Left lobe of liver (tissue), 2 donors: ENCODE results near the gene CTTNBP2NL. TPM values are rescaled to one million over a fixed set of nuclear protein-coding genes. Genes with fewer than 3 reads are reported as not detected.
A peak's percentile ranks its signal among the peaks of the same experiment; 100 is the strongest.
"Not testable (repeated sequence)": the region's sequence is repeated elsewhere in the genome, so short reads cannot be mapped to it uniquely, and the experiment has no call there.

Experiments used
- ATAC-seq: fragments of 200-7000 bp; cut with Tn5 transposase; one replicate; pipeline ENCODE4 v1.9.1; 2020; ENCODE audit warnings: mild to moderate bottlenecking, moderate library complexity
- DNase-seq: peaks from one replicate; pipeline ENCODE4 v3.0.0-alpha.2; 2020; ENCODE audit warnings: low spot score
- total RNA-seq: library from RNA; stranded (reverse); gene quantifications from one replicate; pipeline ENCODE4 v1.2.1, GENCODE V29; 2021
- donor health status: DM: no; HTN: no; CAD: no; lungs with moderate emphysema.
- donor health status: DM: no; HTN: yes; CAD: no.

Gene CTTNBP2NL
- total RNA-seq, 1 donor from 2014 or later: 4.5 TPM

GRCh38 chr1:112418099-112418892 lies 22.3 kb downstream of the CTTNBP2NL start:
- ATAC-seq (no peak), DNase-seq (no peak)

- ATAC-seq: no peak
- DNase-seq: no peak
Observed at GRCh38 chr1:112423207-112423606, 27.2 kb downstream of the CTTNBP2NL start.

DNA sequence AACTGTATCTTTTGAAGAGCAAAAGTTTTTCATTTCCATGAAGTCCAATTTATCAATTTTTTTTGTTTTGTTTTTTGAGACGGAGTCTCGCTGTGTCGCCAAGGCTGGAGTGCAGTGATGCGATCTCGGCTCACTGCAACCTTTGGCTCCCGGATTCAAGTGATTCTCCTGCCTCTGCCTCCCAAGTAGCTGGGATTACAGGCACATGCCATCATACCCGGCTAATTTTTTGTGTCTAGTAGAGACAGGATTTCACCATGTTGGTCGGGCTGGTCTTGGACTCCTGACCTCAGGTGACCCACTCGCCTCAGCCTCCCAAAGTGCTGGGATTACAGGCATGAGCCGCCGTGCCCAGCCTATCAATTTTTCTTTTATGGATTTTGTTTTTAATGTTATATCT lies 27.7 kb downstream of the CTTNBP2NL start:
- ATAC-seq, DNase-seq: not testable (repeated sequence)

GRCh38 chr1:112429749-112430148 lies 33.7 kb downstream of the CTTNBP2NL start:
- ATAC-seq (no peak), DNase-seq (no peak)

DNA sequence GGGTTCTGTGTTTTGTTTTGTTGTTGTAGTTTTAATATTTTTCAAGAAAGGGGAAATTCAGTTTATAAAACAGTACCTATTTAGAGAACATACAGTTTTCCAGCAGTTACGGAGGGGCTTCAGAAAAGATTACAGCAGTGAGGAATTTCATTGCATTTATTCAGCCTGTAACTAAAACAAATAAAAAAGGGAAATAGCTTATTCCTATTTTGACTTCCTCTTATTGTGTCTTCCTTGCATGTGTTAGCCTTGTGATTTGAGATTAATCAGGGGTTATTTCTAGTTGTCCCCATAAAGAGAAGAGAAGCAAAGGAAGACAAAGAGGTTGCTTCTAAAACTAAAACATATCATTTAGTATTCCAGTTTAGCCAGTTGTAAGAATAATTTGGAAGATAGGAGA lies 35.0 kb downstream of the CTTNBP2NL start:
- DNase-seq (no peak), ATAC-seq (peak; percentile 26)

DNA sequence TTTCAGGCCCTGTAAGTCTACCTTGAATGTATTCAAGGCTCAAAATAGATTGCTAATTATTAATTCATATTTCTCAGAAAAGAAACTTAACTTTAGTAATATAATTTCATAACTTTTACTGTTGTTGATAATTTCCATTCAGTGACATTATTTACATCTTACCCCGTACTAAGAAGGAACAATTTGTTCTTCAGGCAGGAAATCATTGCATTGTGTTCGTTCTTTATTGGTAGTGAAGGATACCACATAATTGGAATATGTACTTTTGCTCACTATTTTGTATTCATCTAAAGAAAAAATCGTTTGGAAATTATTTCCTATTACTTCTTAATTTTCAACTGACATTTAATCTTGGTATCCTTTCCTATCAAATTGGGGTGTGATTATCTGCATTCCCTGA lies 39.4 kb downstream of the CTTNBP2NL start:
- ATAC-seq (no peak), DNase-seq (no peak)

GRCh38 chr1:112436384-112437156 lies 40.6 kb downstream of the CTTNBP2NL start:
- ATAC-seq (no peak), DNase-seq (no peak)

- not testable (repeated sequence) for ATAC-seq, DNase-seq
Observed at GRCh38 chr1:112438156-112438555, 42.1 kb downstream of the CTTNBP2NL start.

DNA sequence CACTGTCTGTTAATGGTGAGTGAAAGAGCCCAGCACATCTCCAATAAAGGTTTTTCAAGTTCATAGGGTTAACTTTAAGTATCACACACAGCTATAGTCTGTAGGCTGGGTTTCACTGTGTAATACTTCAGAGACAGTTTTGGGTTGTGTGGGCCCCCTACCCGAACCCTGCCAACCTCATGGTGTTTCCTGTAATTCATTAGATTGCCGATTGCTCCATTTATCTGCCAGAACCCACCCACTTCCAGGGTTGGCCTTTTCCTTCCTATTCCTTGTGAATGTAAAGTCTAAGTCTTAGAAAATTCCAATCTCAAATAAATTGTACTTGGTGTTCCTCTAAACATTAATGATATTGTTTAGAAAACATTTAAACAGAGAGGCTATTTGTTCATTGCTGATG lies 43.6 kb downstream of the CTTNBP2NL start:
- peak; percentile 13 for ATAC-seq
- DNase-seq: no peak

- DNase-seq: no peak
- no peak for ATAC-seq
Observed at GRCh38 chr1:112440574-112440973, 44.6 kb downstream of the CTTNBP2NL start.

DNA sequence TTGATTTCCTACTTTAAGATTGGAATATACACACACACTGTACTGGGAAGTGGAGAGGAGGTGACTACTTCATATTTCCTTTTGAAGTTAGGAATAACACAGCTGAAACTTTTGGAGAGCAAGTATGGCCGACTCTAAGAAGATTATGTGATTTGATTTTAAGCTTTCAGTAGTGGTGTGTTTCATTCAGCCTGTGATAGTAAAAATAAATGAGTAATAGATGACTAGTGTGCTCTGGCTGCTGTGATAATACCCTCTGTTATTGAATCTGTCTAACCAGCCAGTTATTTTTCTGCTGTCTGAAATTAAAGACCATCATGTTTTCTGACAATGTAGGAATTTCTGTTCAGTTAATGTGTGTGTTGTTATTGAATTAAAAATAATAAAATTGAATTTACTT lies 48.3 kb downstream of the CTTNBP2NL start:
- ATAC-seq (no peak), DNase-seq (no peak)

DNA sequence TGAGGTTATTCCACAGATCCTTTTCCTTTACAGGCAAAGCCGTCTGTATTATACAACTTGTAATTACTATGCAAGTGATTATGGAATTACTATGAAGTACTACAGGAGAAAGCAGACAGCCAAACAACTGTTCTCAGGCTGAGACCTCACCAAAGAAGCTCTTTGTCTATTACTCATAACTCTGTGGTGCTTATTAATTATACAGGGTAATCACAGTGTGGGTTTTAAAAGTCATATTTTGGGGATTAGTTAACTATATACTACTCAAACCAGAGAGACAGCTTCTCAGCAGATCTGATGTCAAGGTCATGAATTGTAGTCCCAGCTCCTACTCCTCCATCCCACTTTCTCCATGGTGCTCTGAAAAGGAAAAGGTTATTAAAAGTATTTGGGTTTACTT lies 49.6 kb downstream of the CTTNBP2NL start:
- DNase-seq (no peak), ATAC-seq (no peak)

GRCh38 chr1:112446411-112446810 lies 50.4 kb downstream of the CTTNBP2NL start:
- DNase-seq: no peak

DNA sequence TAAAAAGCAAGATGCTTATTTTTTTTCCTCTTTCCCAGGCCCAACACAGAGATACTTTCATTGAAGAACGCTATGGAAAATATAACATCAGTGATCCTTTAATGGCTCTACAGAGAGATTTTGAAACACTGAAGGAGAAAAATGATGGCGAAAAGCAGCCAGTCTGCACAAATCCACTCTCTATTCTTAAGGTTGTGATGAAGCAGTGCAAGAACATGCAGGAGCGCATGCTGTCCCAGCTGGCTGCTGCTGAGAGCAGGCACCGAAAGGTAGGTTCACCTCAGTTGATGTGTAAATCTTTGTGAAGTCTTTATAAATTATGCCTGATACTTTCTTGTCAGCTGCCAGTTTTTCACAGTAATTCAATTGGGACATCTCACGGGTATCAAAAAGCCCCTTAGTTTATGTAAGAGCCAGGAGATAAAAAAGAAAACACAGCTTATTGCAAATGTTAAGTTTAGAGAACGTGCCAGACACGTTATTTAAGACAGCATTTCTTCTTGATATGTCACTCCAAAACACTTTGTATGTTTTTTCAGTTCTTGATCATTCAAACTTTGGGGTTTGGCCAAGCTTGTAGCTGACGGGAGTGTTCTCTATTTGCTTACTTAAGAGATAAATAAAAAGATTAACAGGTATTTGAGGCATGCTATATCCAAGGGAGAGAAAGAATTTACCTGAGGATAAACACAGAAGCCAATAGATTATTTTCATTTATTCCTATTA lies 53.1 kb downstream of the CTTNBP2NL start:
- DNase-seq (no peak), ATAC-seq (no peak)

More at GRCh38 chr1:112446411-112446810, 50.4 kb downstream of the CTTNBP2NL start:
- ATAC-seq: no peak

DNA sequence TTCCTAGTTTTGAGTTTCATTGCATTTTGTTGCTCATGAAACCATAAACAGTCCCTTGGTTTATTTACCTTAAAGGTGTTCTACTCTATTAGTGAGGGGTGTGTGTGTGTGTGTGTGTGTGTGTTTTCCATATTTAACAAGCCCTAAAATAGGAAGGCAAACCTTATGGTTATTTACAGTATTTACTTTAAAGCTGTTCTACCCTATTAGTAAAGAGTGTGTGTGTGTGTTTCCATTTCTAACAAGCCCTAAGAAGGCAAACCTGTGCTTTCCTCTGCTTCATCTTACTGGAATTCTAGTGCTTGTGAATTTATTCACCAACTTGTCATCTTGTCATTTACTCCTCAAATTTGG lies 53.6 kb downstream of the CTTNBP2NL start:
- ATAC-seq (no peak), DNase-seq (no peak)

DNA sequence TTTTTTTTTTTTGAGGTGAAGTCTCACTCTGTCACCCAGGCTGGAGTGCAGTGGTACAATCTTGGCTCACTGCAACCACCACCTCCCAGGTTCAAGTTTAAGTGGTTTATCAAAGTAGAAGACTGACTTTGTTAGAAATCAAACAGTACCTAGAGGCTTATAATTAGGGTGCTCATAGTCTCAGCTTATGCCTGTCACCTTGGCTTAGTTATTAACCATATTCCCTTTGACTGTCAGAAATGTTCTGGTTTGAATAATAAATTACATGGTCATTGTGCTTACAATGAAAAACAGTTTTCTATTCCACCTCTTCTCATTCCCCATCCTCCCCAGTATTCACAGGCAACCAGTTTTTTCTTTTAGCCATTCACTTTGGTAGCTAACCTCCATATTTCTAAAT lies 54.8 kb downstream of the CTTNBP2NL start:
- ATAC-seq (no peak), DNase-seq (no peak)

DNA sequence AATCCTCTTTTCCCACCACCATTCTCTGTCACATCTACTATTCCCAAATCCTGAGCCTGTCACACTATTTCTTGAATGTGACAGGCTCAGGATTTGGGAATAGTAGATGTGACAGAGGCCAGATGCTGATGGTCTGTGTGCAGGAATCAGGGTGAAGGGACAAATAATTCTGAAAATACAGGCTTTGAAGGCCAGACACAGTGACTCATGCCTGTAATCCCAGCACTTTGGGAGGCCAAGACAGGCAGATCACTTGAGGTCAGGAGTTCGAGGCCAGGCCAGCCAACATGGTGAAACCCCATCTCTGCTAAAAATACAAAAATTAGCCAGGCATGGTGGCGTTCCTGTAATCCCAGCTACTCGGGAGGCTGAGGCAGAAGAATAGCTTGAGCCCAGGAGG lies 55.3 kb downstream of the CTTNBP2NL start:
- ATAC-seq, DNase-seq: not testable (repeated sequence)

DNA sequence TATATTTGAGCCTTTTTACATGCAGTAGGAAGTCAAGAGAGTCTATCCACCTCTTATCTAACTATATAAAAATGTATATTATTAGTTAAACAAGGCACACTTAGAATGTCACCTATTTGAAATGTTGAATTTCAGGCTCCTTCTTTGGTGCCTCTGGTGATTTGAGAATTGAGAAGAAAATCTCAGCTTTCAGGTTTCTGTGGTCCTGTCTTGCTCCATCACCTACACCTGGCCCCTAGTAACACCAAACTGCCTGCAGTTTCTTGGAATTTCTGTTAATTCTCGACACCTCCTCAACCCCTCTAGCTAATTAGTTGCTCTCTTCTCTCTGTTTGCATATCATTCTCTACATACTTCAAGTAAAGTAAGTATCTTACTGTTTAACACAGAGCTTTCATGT lies 57.9 kb downstream of the CTTNBP2NL start:
- no peak for ATAC-seq
- no peak for DNase-seq

GRCh38 chr1:112454316-112454715 lies 58.3 kb downstream of the CTTNBP2NL start:
- no peak for DNase-seq

GRCh38 chr1:112457241-112457640 lies 61.2 kb downstream of the CTTNBP2NL start:
- ATAC-seq (no peak), DNase-seq (no peak)

More at GRCh38 chr1:112454316-112454715, 58.3 kb downstream of the CTTNBP2NL start:
- no peak for ATAC-seq

GRCh38 chr1:112457955-112458354 lies 61.9 kb downstream of the CTTNBP2NL start:
- no peak for ATAC-seq

More at GRCh38 chr1:112457955-112458354, 61.9 kb downstream of the CTTNBP2NL start:
- DNase-seq: no peak
